SK-N-SH (cell line): Measurements from ENCODE around the gene MAMSTR. TPM values are rescaled to one million over a fixed set of nuclear protein-coding genes. Genes with fewer than 3 reads are reported as not detected.

ENCODE experiments used
- CTCF ChIA-PET: fragments of 300-600, 350-600 bp; formaldehyde crosslinking; extraction: SDS; loops from one replicate; lab custom pipeline; 2021; lab: Yijun Ruan, JAX
- POLR2A ChIA-PET: fragments of 350-600 bp; sonication (Branson Sonifier 250); formaldehyde crosslinking; extraction: SDS; loops from one replicate; lab custom pipeline; 2020; ENCODE audit warnings: antibody characterized with exemption, inconsistent platforms; lab: Yijun Ruan, JAX
- DNase-seq: peaks from one replicate; pipeline ENCODE4 v3.0.0; 2012
- H2AFZ ChIP-seq: fragments of 200-600 bp; sonication (generic); 2 replicates; pipeline ENCODE4 v1.8.1; 2016; ENCODE audit warnings: antibody characterized with exemption, mild to moderate bottlenecking, low read depth
- H3F3A ChIP-seq: fragments of 200-600 bp; sonication (generic); replicated peaks from 2 replicates; pipeline ENCODE3; 2016; ENCODE audit warnings: antibody characterized with exemption, mild to moderate bottlenecking; ENCODE audit not compliant: insufficient read depth
- H3K27ac ChIP-seq, 2 experiments: fragments of 200-500 bp in 1 of 2; fragments of 200-600 bp in 1 of 2; sonication (Bioruptor generic) in 1 of 2; sonication (generic), shearing (Covaris generic) in 1 of 2; 2 replicates each; pipeline versions ENCODE4 v1.5.1 to v1.6.1; 2014 to 2016; ENCODE audit warnings: low read depth in 2 of 2, inconsistent platforms in 1 of 2, low read length in 1 of 2, mild to moderate bottlenecking in 1 of 2, mixed read lengths in 1 of 2
- H3K27me3 ChIP-seq: fragments of 200-600 bp; sonication (generic), shearing (Covaris generic); 2 replicates; pipeline ENCODE4 v1.6.1; 2016; ENCODE audit warnings: mixed run types; ENCODE audit not compliant: insufficient read depth
- H3K36me3 ChIP-seq, 2 experiments: fragments of 200-500 bp in 1 of 2; fragments of 200-600 bp in 1 of 2; sonication (Bioruptor generic) in 1 of 2; sonication (generic) in 1 of 2; replicated peaks in 1 of 2; 2 replicates each; pipeline versions ENCODE3 to v1.5.1; 2014 to 2016; ENCODE audit warnings: low read length in 1 of 2, mild to moderate bottlenecking in 1 of 2; ENCODE audit not compliant: insufficient read depth in 2 of 2, control insufficient read depth in 1 of 2
- H3K4me1 ChIP-seq, 2 experiments: fragments of 200-500 bp in 1 of 2; fragments of 200-600 bp in 1 of 2; sonication (Bioruptor generic) in 1 of 2; sonication (generic), shearing (Covaris generic) in 1 of 2; 2 replicates each; pipeline versions ENCODE4 v1.5.1 to v1.6.1; 2014 to 2016; ENCODE audit warnings: low read depth in 1 of 2, low read length in 1 of 2, mixed run types in 1 of 2; ENCODE audit not compliant: insufficient read depth in 2 of 2, control insufficient read depth in 1 of 2
- H3K4me2 ChIP-seq: fragments of 200-600 bp; sonication (generic), shearing (Covaris generic); 2 replicates; pipeline ENCODE4 v1.6.1; 2017; ENCODE audit warnings: mixed run types
- H3K4me3 ChIP-seq, 2 experiments: fragments of 200-500 bp in 1 of 2; fragments of 200-600 bp in 1 of 2; sonication (Bioruptor generic) in 1 of 2; sonication (generic), shearing (Covaris generic) in 1 of 2; 2 replicates each; pipeline versions ENCODE4 v1.5.1 to v1.8.1; 2014 to 2016; ENCODE audit warnings: low read depth in 2 of 2, inconsistent platforms in 1 of 2, low read length in 1 of 2, mild to moderate bottlenecking in 1 of 2, mixed read lengths in 1 of 2, moderate library complexity in 1 of 2
- H3K79me2 ChIP-seq: fragments of 200-600 bp; sonication (generic); 2 replicates; pipeline ENCODE4 v1.8.1; 2017; ENCODE audit warnings: mild to moderate bottlenecking; ENCODE audit not compliant: insufficient read depth
- H3K9ac ChIP-seq: fragments of 200-600 bp; sonication (generic); 2 replicates; pipeline ENCODE4 v1.6.1; 2017; ENCODE audit warnings: mixed run types
- H3K9me2 ChIP-seq: fragments of 200-600 bp; sonication (generic); 2 replicates; pipeline ENCODE4 v1.6.1; 2017; ENCODE audit warnings: mixed run types
- H3K9me3 ChIP-seq: fragments of 200-600 bp; sonication (generic); 2 replicates; pipeline ENCODE4 v1.6.1; 2017; ENCODE audit warnings: mixed run types, mild to moderate bottlenecking, moderate library complexity
- H4K20me1 ChIP-seq: fragments of 200-600 bp; sonication (generic); 2 replicates; pipeline ENCODE4 v1.6.1; 2017; ENCODE audit warnings: mild to moderate bottlenecking, mixed run types; ENCODE audit not compliant: insufficient read depth
- CTCF ChIP-seq: fragments of 200-600 bp; sonication (generic); IDR thresholded peaks from 2 replicates; pipeline ENCODE4 v1.6.1; 2017; ENCODE audit warnings: antibody characterized with exemption, mild to moderate bottlenecking, moderate library complexity
- FOSL2 ChIP-seq: IDR thresholded peaks from 2 replicates; pipeline ENCODE4 v1.4.0; 2012; ENCODE audit warnings: low read depth, mild to moderate bottlenecking, moderate library complexity, borderline replicate concordance
- GABPA ChIP-seq: IDR thresholded peaks from 2 replicates; pipeline ENCODE4 v1.4.0; 2012; ENCODE audit warnings: low read depth, mild to moderate bottlenecking
- MXI1 ChIP-seq: IDR thresholded peaks from 2 replicates; pipeline ENCODE4 v1.6.1; 2012; ENCODE audit warnings: mild to moderate bottlenecking, low read depth, low read length, improper control_type of control experiment
- NFIC ChIP-seq: IDR thresholded peaks from 2 replicates; pipeline ENCODE4 v1.4.0; 2012; ENCODE audit warnings: borderline replicate concordance
- NRF1 ChIP-seq: IDR thresholded peaks from 2 replicates; pipeline ENCODE4 v1.6.1; 2012; ENCODE audit warnings: low read depth, mild to moderate bottlenecking, low read length
- POLR2AphosphoS5 ChIP-seq: IDR thresholded peaks from 2 replicates; pipeline ENCODE4 v1.6.1; 2012; ENCODE audit warnings: low read depth, low read length
- RAD21 ChIP-seq: IDR thresholded peaks from 2 replicates; pipeline ENCODE4 v1.6.1; 2012; ENCODE audit warnings: mild to moderate bottlenecking, low read length
- RCOR1 ChIP-seq: fragments of 150-350 bp; IDR thresholded peaks from 2 replicates; pipeline ENCODE4 v1.6.1; 2017; ENCODE audit warnings: antibody characterized with exemption, low read length
- TAF1 ChIP-seq: IDR thresholded peaks from 2 replicates; pipeline ENCODE4 v1.6.1; 2012; ENCODE audit warnings: low read depth, mild to moderate bottlenecking, low read length, moderate library complexity, borderline replicate concordance
- TCF12 ChIP-seq: IDR thresholded peaks from 2 replicates; pipeline ENCODE4 v1.4.0; 2012
- USF2 ChIP-seq: fragments of 150-350 bp; IDR thresholded peaks from 2 replicates; pipeline ENCODE4 v1.6.1; 2017; ENCODE audit warnings: antibody characterized with exemption, low read length, low read depth, borderline replicate concordance
- WGBS: methylation state at CpG from one replicate; pipeline ENCODE4 v1.1.6; 2017; ENCODE audit warnings: low lambda C conversion rate; 5-methylcytosine and 5-hydroxymethylcytosine counted together
- polyA plus RNA-seq, 3 experiments: library from polyadenylated mRNA; depleted of rRNA; stranded (reverse); fragments of >200 nt; gene quantifications; 2 replicates each; pipeline ENCODE4 v1.2.3, GENCODE V29; 2012

MAMSTR gene
- polyA plus RNA-seq, 1 of the 3 experiments (the other 2 are of a cell fraction), result 1.1 TPM

GRCh38 chr19:48713864-48714755 lies 5.4 kb downstream of the MAMSTR start (continued):
- TF ChIP-seq FOSL2, result no peak
- TF ChIP-seq TAF1, result no peak; the same call in 1 of the 2 replicates
- no peak for TF ChIP-seq RCOR1
- TF ChIP-seq MXI1, result peak; percentile 75
- peak; percentile 69; the same call in 1 of the 2 replicates for TF ChIP-seq POLR2AphosphoS5
- TF ChIP-seq NFIC, result no peak
- TF ChIP-seq USF2, result no peak
- no peak; the same call in 1 of the 2 replicates for TF ChIP-seq RAD21

GRCh38 chr19:48713041-48713863 lies 6.3 kb downstream of the MAMSTR start:
- H3K27me3 ChIP-seq, result no peaks in the 10 kb centered on the region
- WGBS, result 28% methylated on average over 19 of the region's 25 CpGs
- peak; percentile 59 for DNase-seq
- TF ChIP-seq GABPA (0 out of 2 replicates have a peak, but pooled peaks have one; percentile 4), NRF1 (no peak), TCF12 (no peak), CTCF (peak; percentile 30)
- TF ChIP-seq, all 33 proteins: peak for 2
- CTCF ChIA-PET, result interaction anchor here (0.7 to 4.5 kb wide), 8 partner anchors 9 to 129 kb away, joined by 3 to 30 read pairs (median 6); partner anchors contain the start of genes CA11 and HSD17B14
- Histone ChIP-seq H4K20me1 (no peaks in the 10 kb centered on the region), H3K79me2 (peaks cover 17% of the 10 kb centered on the region), H3K4me3 (peak overlapping the region; percentile 75 to 100), H3F3A (peaks cover 4% of the 10 kb centered on the region), H3K36me3 (no peaks in the 10 kb centered on the region), H3K9ac (peak overlapping the region; percentile 80), H2AFZ (peak overlapping the region; percentile 97), H3K4me2 (peak overlapping the region; percentile 98), H3K9me3 (no peaks in the 10 kb centered on the region), H3K9me2 (no peaks in the 10 kb centered on the region), H3K4me1 (peaks cover 8 to 30% of the 10 kb centered on the region in 2 experiments; a peak in 2 of 4 replicates), H3K27ac (peak overlapping the region in 1 of 2 experiments; percentile 66; a peak in 1 of 4 replicates)
- POLR2A ChIA-PET, result interaction anchor here (0.8 to 1.0 kb wide), 2 partner anchors 25 to 1999 kb away, joined by 3 to 4 read pairs; no protein-coding TSS in a partner anchor
